ENCODE data around the gene MICU1. TPM values are rescaled to one million over a fixed set of nuclear protein-coding genes. Genes with fewer than 3 reads are reported as not detected.
"Not testable (repeated sequence)": the region's sequence is repeated elsewhere in the genome, so short reads cannot be mapped to it uniquely, and the experiment has no call there.

The MICU1 gene
- total RNA-seq, 1 experiment from 2014 or later: 70.5 TPM

GRCh38 chr10:72407927-72408600 is 217.8 kb downstream of the MICU1 start:
- Histone ChIP-seq H3K4me1 (replicated peaks; ENCODE audit: insufficient read depth) (no peaks in the 10 kb centered on the region), H3F3A (ENCODE audit: insufficient read depth, low read depth) (no peaks in the 10 kb centered on the region), H3K27me3 (ENCODE audit: insufficient read depth, low read depth) (no peaks in the 10 kb centered on the region), H3K4me3 (no peak overlapping the region), H3K9me3 (ENCODE audit: insufficient read depth, low read depth) (no peaks in the 10 kb centered on the region), H3K27ac (no peak overlapping the region), H3K79me2 (ENCODE audit: low read depth) (no peaks in the 10 kb centered on the region), H4K20me1 (ENCODE audit: insufficient read depth) (no peaks in the 10 kb centered on the region), H3K9me2 (ENCODE audit: insufficient read depth) (no peaks in the 10 kb centered on the region), H3K36me3 (ENCODE audit: low read depth) (no peaks in the 10 kb centered on the region), H3K4me2 (no peak overlapping the region), H2AFZ (no peak overlapping the region)
- intact Hi-C loops (cut with micrococcal nuclease; ENCODE audit: unreplicated experiment): loop anchor here (10.0 kb wide), 1 partner anchor 117 kb away; no protein-coding TSS in a partner anchor
- ChIA-PET POLR2A (ENCODE audit: unreplicated experiment) (interaction anchor here (0.7 kb wide), 1 partner anchor 537 kb away, joined by 4 read pairs; no protein-coding TSS in a partner anchor), CTCF (no interaction called here)
- no TSS peak for BruUV-seq (replicated peaks)
- TF ChIP-seq EZH2 (IDR thresholded peaks at IDR 0.05; ENCODE audit: low read depth): no peak
- TF ChIP-seq, protein P1, sequence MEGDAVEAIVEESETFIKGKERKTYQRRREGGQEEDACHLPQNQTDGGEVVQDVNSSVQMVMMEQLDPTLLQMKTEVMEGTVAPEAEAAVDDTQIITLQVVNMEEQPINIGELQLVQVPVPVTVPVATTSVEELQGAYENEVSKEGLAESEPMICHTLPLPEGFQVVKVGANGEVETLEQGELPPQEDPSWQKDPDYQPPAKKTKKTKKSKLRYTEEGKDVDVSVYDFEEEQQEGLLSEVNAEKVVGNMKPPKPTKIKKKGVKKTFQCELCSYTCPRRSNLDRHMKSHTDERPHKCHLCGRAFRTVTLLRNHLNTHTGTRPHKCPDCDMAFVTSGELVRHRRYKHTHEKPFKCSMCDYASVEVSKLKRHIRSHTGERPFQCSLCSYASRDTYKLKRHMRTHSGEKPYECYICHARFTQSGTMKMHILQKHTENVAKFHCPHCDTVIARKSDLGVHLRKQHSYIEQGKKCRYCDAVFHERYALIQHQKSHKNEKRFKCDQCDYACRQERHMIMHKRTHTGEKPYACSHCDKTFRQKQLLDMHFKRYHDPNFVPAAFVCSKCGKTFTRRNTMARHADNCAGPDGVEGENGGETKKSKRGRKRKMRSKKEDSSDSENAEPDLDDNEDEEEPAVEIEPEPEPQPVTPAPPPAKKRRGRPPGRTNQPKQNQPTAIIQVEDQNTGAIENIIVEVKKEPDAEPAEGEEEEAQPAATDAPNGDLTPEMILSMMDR (conservative IDR thresholded peaks at IDR 0.05): no peak
- no peak for DNase-seq

- H3K9me3 ChIP-seq (ENCODE audit: insufficient read depth, low read depth): no peaks in the 10 kb centered on the region
- H3K36me3 ChIP-seq (ENCODE audit: low read depth): no peaks in the 10 kb centered on the region
- no peaks in the 10 kb centered on the region for H3K79me2 ChIP-seq (ENCODE audit: low read depth)
- no peak overlapping the region for H3K4me2 ChIP-seq
- H3F3A ChIP-seq (ENCODE audit: insufficient read depth, low read depth): no peaks in the 10 kb centered on the region
- H3K27me3 ChIP-seq (ENCODE audit: insufficient read depth, low read depth): no peaks in the 10 kb centered on the region
- no peaks in the 10 kb centered on the region for H3K4me1 ChIP-seq (replicated peaks; ENCODE audit: insufficient read depth)
- ChIA-PET POLR2A (ENCODE audit: unreplicated experiment) (no interaction called here), CTCF (interaction anchor here (0.7 kb wide), 1 partner anchor 235 kb away, joined by 3 read pairs; no protein-coding TSS in a partner anchor)
- H4K20me1 ChIP-seq (ENCODE audit: insufficient read depth): no peaks in the 10 kb centered on the region
- DNase-seq: no peak
- intact Hi-C loops (cut with micrococcal nuclease; ENCODE audit: unreplicated experiment): loop anchor here (10.0 kb wide), 1 partner anchor 117 kb away; no protein-coding TSS in a partner anchor
- no peak overlapping the region for H3K27ac ChIP-seq
- H3K4me3 ChIP-seq: no peak overlapping the region
- no peaks in the 10 kb centered on the region for H3K9me2 ChIP-seq (ENCODE audit: insufficient read depth)
- BruUV-seq (replicated peaks): no TSS peak
- no peak for TF ChIP-seq EZH2 (IDR thresholded peaks at IDR 0.05; ENCODE audit: low read depth)
- TF ChIP-seq, protein P1 (conservative IDR thresholded peaks at IDR 0.05): no peak
- no peak overlapping the region for H2AFZ ChIP-seq
Measured at GRCh38 chr10:72407471-72407870, 218.4 kb downstream of the MICU1 start.

- CTCF ChIA-PET; H3K9me3 ChIP-seq (ENCODE audit: insufficient read depth, low read depth); POLR2A ChIA-PET (ENCODE audit: unreplicated experiment); H3K27me3 ChIP-seq (ENCODE audit: insufficient read depth, low read depth); intact Hi-C loops (cut with micrococcal nuclease; ENCODE audit: unreplicated experiment); H3K4me1 ChIP-seq (replicated peaks; ENCODE audit: insufficient read depth); H3K79me2 ChIP-seq (ENCODE audit: low read depth); H3K4me3 ChIP-seq; H4K20me1 ChIP-seq (ENCODE audit: insufficient read depth); DNase-seq; H3K36me3 ChIP-seq (ENCODE audit: low read depth); H3K4me2 ChIP-seq; H2AFZ ChIP-seq; BruUV-seq (replicated peaks); H3F3A ChIP-seq (ENCODE audit: insufficient read depth, low read depth); H3K9me2 ChIP-seq (ENCODE audit: insufficient read depth); H3K27ac ChIP-seq: not testable (repeated sequence)
Measured at GRCh38 chr10:72395581-72395980, 230.3 kb downstream of the MICU1 start.

DNA sequence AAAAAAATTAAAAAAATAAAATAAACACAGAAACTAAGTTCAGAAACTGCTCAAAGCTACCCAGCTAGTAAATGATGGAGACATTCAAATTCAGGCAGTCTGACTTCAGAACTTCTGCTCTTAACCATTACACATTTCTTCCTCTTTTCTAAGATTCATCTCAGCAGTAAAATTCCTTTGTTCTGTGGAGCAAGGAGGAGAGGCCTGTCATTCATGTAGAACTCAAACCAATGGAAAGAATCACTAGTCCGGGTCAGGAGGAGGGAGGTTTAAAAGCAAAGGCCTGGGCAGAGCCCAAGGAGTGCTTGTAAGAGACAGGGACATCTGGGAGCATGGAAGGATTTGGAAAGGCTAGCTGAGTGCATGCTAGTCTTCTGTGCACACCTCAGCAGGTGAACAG is 233.3 kb downstream of the MICU1 start:
- DNase-seq: no peak
- no peaks in the 10 kb centered on the region for H3K36me3 ChIP-seq (ENCODE audit: low read depth)
- H3K9me2 ChIP-seq (ENCODE audit: insufficient read depth): 0 out of 2 replicates have a peak, but pooled peaks cover 8% of the 10 kb centered on the region
- H3K4me2 ChIP-seq: no peak overlapping the region
- no peaks in the 10 kb centered on the region for H4K20me1 ChIP-seq (ENCODE audit: insufficient read depth)
- H3K79me2 ChIP-seq (ENCODE audit: low read depth): no peaks in the 10 kb centered on the region
- H3K9me3 ChIP-seq (ENCODE audit: insufficient read depth, low read depth): no peaks in the 10 kb centered on the region
- no peak overlapping the region for H3K4me3 ChIP-seq
- no peaks in the 10 kb centered on the region for H3F3A ChIP-seq (ENCODE audit: insufficient read depth, low read depth)
- no peak overlapping the region for H3K27ac ChIP-seq
- intact Hi-C loops (cut with micrococcal nuclease; ENCODE audit: unreplicated experiment): no loop called here
- H3K4me1 ChIP-seq (replicated peaks; ENCODE audit: insufficient read depth): no peaks in the 10 kb centered on the region
- no peak overlapping the region for H2AFZ ChIP-seq
- no peak for TF ChIP-seq EZH2 (IDR thresholded peaks at IDR 0.05; ENCODE audit: low read depth)
- no TSS peak for BruUV-seq (replicated peaks)
- H3K27me3 ChIP-seq (ENCODE audit: insufficient read depth, low read depth): no peaks in the 10 kb centered on the region
- ChIA-PET POLR2A (ENCODE audit: unreplicated experiment) (no interaction called here), CTCF (no interaction called here)

Measured in PC-9 (cell line).